Spleen (tissue), 11 donors: ENCODE data around the gene ZDHHC4. TPM values are rescaled to one million over a fixed set of nuclear protein-coding genes. Genes with fewer than 3 reads are reported as not detected.
A peak's percentile ranks its signal among the peaks of the same experiment; 100 is the strongest.

Experiments used
- DNase-seq: peaks from one replicate; pipeline ENCODE4 v3.0.0-alpha.2; 2020
- H3K27ac ChIP-seq, 8 donors: fragments of 200-600 bp; sonication (generic) in 7 of 8; 1 replicate in 4 of 8; 2 replicates in 4 of 8; pipeline versions ENCODE4 v1.5.0 to v1.8.0; 2016 to 2021; ENCODE audit warnings: inconsistent platforms in 4 of 8, mild to moderate bottlenecking in 4 of 8, moderate library complexity in 1 of 8
- H3K27me3 ChIP-seq, 7 donors: fragments of 200-600 bp; sonication (generic) in 6 of 7; replicated peaks in 1 of 7; 1 replicate in 4 of 7; 2 replicates in 3 of 7; pipeline versions ENCODE4 v1.5.0 to v1.8.0; 2016 to 2021; ENCODE audit warnings: inconsistent platforms in 3 of 7, mild to moderate bottlenecking in 1 of 7
- H3K36me3 ChIP-seq, 6 donors: fragments of 200-600 bp; sonication (generic) in 5 of 6; 1 replicate in 4 of 6; 2 replicates in 2 of 6; pipeline versions ENCODE4 v1.5.0 to v1.8.0; 2016 to 2021; ENCODE audit warnings: inconsistent platforms in 2 of 6
- H3K4me1 ChIP-seq, 6 donors: fragments of 200-600 bp; sonication (generic) in 5 of 6; 1 replicate in 3 of 6; 2 replicates in 3 of 6; pipeline versions ENCODE4 v1.5.0 to v1.8.0; 2016 to 2021; ENCODE audit warnings: inconsistent platforms in 3 of 6
- H3K4me3 ChIP-seq, 8 donors: fragments of 200-600 bp; sonication (generic) in 7 of 8; 1 replicate in 4 of 8; 2 replicates in 4 of 8; pipeline versions ENCODE4 v1.5.0 to v1.8.0; 2016 to 2021; ENCODE audit warnings: inconsistent platforms in 4 of 8, mild to moderate bottlenecking in 4 of 8, moderate library complexity in 2 of 8
- H3K9me3 ChIP-seq, 8 donors: fragments of 200-600 bp; sonication (generic) in 7 of 8; 1 replicate in 4 of 8; 2 replicates in 4 of 8; pipeline versions ENCODE4 v1.5.0 to v1.8.0; 2016 to 2021; ENCODE audit warnings: inconsistent platforms in 4 of 8
- CTCF ChIP-seq, 11 experiments: fragments of 200-600 bp in 7 of 11; fragments of 450-650 bp in 4 of 11; sonication (generic) in 4 of 11; IDR thresholded peaks in 8 of 11; conservative IDR thresholded peaks in 3 of 11; 1 replicate in 7 of 11; 2 replicates in 4 of 11; pipeline versions ENCODE4 v1.4.0 to v1.8.0; 2016 to 2021; ENCODE audit warnings: antibody characterized with exemption in 11 of 11, inconsistent platforms in 4 of 11, mild to moderate bottlenecking in 1 of 11
- POLR2A ChIP-seq, 3 donors: fragments of 450-650 bp; IDR thresholded peaks; one replicate each; pipeline ENCODE4 v1.5.1; 2017; ENCODE audit warnings: antibody characterized with exemption in 3 of 3, mild to moderate bottlenecking in 1 of 3
- POLR2AphosphoS5 ChIP-seq, 3 donors: sonication (generic); formaldehyde crosslinking; IDR thresholded peaks; one replicate each; pipeline ENCODE4 v1.5.1; 2017; ENCODE audit warnings: antibody characterized with exemption in 3 of 3
- WGBS, 5 donors: extraction: QIAGEN DNeasy Blood & Tissue Kit in 3 of 5; methylation state at CpG; one replicate each; pipeline versions ENCODE4 v1.1.5 to v1.1.7; 2013 to 2018; 5-methylcytosine and 5-hydroxymethylcytosine counted together
- intact Hi-C: fragments of 100-400 bp; cut with DNase I; formaldehyde crosslinking; loops from one replicate; pipeline ENCODE4 v1.15.0; 2023; ENCODE audit warnings: low total_unique reads
- polyA plus RNA-seq, 3 donors: library from polyadenylated mRNA; stranded (reverse); fragments of 200-250 nt; gene quantifications; one replicate each; pipeline ENCODE4 v1.2.1, GENCODE V29; 2013
- total RNA-seq, 7 donors: library from RNA; depleted of rRNA in 3 of 7; stranded (reverse); fragments of >200 nt in 3 of 7; fragmentation: NEBNext Ultra II Directional in 4 of 7; extraction: Animal tissue kit (Norgen Biotek cat#: 25700) in 4 of 7; gene quantifications; one replicate each; pipeline versions ENCODE4 v1.1.0 to v1.2.1, GENCODE V29; 2016 to 2021
- donor health status: healthy with polysubstance abuse.
- donor health status: DM: no; HTN: no; CAD: no; lungs with moderate emphysema.
- donor health status: DM: no; HTN: no; CAD: no.
- donor health status: Bipolar disorder and iron deficiency.
- donor health status: healthy.
- donor health status: DM: no; HTN: no; CAD: no.
- donor health status: DM: yes; HTN: yes; CAD: no.

The ZDHHC4 gene
- total and polyA plus RNA-seq, 10 donors = 26.6 to 46.4 (median 37.4) TPM

- Histone ChIP-seq H3K9me3 (peaks cover 0 to 7% (median 0%) of the 10 kb centered on the region in 8 donors), H3K27ac (peak overlapping the region; percentile 27 to 97 (median 71)), H3K27me3 (no peaks in the 10 kb centered on the region), H3K4me1 (peaks cover 9 to 63% (median 35%) of the 10 kb centered on the region in 6 donors), H3K36me3 (peaks cover 0 to 40% (median 20%) of the 10 kb centered on the region in 6 donors), H3K4me3 (peak overlapping the region; percentile 78 to 96 (median 87))
- 1 to 4% (median 1%) methylated on average over 15 to 60 of the region's 60 CpGs for WGBS, 5 donors
- peak; percentile 92 for DNase-seq
- intact Hi-C loops = no loop called here
- no peak for TF ChIP-seq POLR2A (IDR thresholded peaks at IDR 0.05)
- TF ChIP-seq CTCF (IDR thresholded peaks at IDR 0.05 in 8 of 11, conservative IDR thresholded peaks at IDR 0.05 in 3 of 11) = peak; percentile 17 to 79 (median 49)
- peak in 2 of 3 donors; percentile 5 to 44 for TF ChIP-seq POLR2AphosphoS5 (IDR thresholded peaks at IDR 0.05)
Observed at GRCh38 chr7:6637544-6638229, 60.4 kb downstream of the ZDHHC4 start.

Other genes starting within 250 kb of the ZDHHC4 start
- gene FAM220A, start 228.5 kb upstream of the ZDHHC4 start, total RNA-seq = 10 to 100 TPM; 10.5 to 14.6 (median 12.2) TPM
- 10 to 100 TPM in 2 of 3 donors, 1 to 10 TPM in 1; 6.3 to 10.3 (median 10.2) TPM for gene FAM220A, start 228.5 kb upstream of the ZDHHC4 start, polyA plus RNA-seq
- 100 to 1,000 TPM; 135 to 200 (median 174) TPM for gene RAC1, start 202.9 kb upstream of the ZDHHC4 start, total RNA-seq
- 100 to 1,000 TPM; 137 to 185 (median 162) TPM for gene RAC1, start 202.9 kb upstream of the ZDHHC4 start, polyA plus RNA-seq
- gene DAGLB, start 129.5 kb upstream of the ZDHHC4 start, total RNA-seq = 10 to 100 TPM; 14.4 to 35.1 (median 25.3) TPM
- 10 to 100 TPM in 2 of 3 donors, 1 to 10 TPM in 1; 7.2 to 29.2 (median 18.4) TPM for gene DAGLB, start 129.5 kb upstream of the ZDHHC4 start, polyA plus RNA-seq
- gene KDELR2, start 93.3 kb upstream of the ZDHHC4 start, total RNA-seq = 10 to 100 TPM; 55.4 to 77.9 (median 67.7) TPM
- 10 to 100 TPM; 20.8 to 36.1 (median 29.9) TPM for gene KDELR2, start 93.3 kb upstream of the ZDHHC4 start, polyA plus RNA-seq
- 1 to 10 TPM in 1 of 7 donors, under 1 TPM in 5, not detected in 1; 0.23 to 1.0 (median 0.33) TPM for gene GRID2IP, start 26.0 kb upstream of the ZDHHC4 start, total RNA-seq
- under 1 TPM in 2 of 3 donors, not detected in 1; 0.08 to 0.16 TPM for gene GRID2IP, start 26.0 kb upstream of the ZDHHC4 start, polyA plus RNA-seq
- gene INTS15, start 12.6 kb downstream of the ZDHHC4 start, total RNA-seq = 10 to 100 TPM; 29.8 to 43.9 (median 37.8) TPM
- 10 to 100 TPM; 14.3 to 31.5 (median 27.2) TPM for gene INTS15, start 12.6 kb downstream of the ZDHHC4 start, polyA plus RNA-seq
- gene ZNF853, start 38.2 kb downstream of the ZDHHC4 start, total RNA-seq = 10 to 100 TPM in 1 of 7 donors, 1 to 10 TPM in 6; 3.7 to 10.1 (median 5.8) TPM
- 1 to 10 TPM; 1.3 to 2.3 (median 1.5) TPM for gene ZNF853, start 38.2 kb downstream of the ZDHHC4 start, polyA plus RNA-seq
- 10 to 100 TPM; 34.6 to 60.5 (median 45.6) TPM for gene ZNF316, start 59.9 kb downstream of the ZDHHC4 start, total RNA-seq
- gene ZNF316, start 59.9 kb downstream of the ZDHHC4 start, polyA plus RNA-seq = 10 to 100 TPM in 2 of 3 donors, 1 to 10 TPM in 1; 9.5 to 44.0 (median 14.1) TPM
- gene ZNF12, start 129.5 kb downstream of the ZDHHC4 start, total RNA-seq = 10 to 100 TPM; 29.0 to 43.2 (median 30.6) TPM
- 10 to 100 TPM in 2 of 3 donors, 1 to 10 TPM in 1; 9.7 to 16.2 (median 12.9) TPM for gene ZNF12, start 129.5 kb downstream of the ZDHHC4 start, polyA plus RNA-seq
- 1 to 10 TPM in 4 of 7 donors, under 1 TPM in 2, not detected in 1; 0.50 to 2.2 (median 1.5) TPM for gene RSPH10B2, start 176.6 kb downstream of the ZDHHC4 start, total RNA-seq
- gene RSPH10B2, start 176.6 kb downstream of the ZDHHC4 start, polyA plus RNA-seq = under 1 TPM; 0.06 to 0.70 (median 0.22) TPM
- gene CCZ1B, start 248.8 kb downstream of the ZDHHC4 start, total RNA-seq = 100 to 1,000 TPM in 2 of 7 donors, 10 to 100 TPM in 5; 61.0 to 103 (median 78.0) TPM
- 10 to 100 TPM; 26.7 to 59.9 (median 55.8) TPM for gene CCZ1B, start 248.8 kb downstream of the ZDHHC4 start, polyA plus RNA-seq